Posterior vena cava (tissue), 2 donors: ENCODE measurements around the gene RIF1. TPM values are rescaled to one million over a fixed set of nuclear protein-coding genes. Genes with fewer than 3 reads are reported as not detected.

Source experiments
- DNase-seq: peaks from one replicate; pipeline ENCODE4 v3.0.0-alpha.2; 2020; ENCODE audit warnings: low spot score
- intact Hi-C, 2 donors: fragments of 100-400 bp; cut with DNase I; formaldehyde crosslinking; loops; one replicate each; pipeline versions ENCODE4 v1.14.1 to v1.14.2; 2022 to 2023
- microRNA-seq, 2 donors: library from miRNA; unstranded; fragments of <30 nt; microRNA quantifications; one replicate each; pipeline ENCODE4 v1.2.0, GENCODE V29; 2020 to 2021; ENCODE audit warnings: borderline microRNAs expressed in 2 of 2
- total RNA-seq, 2 donors: library from RNA; stranded (reverse); fragmentation: NEBNext Ultra II Directional; extraction: Animal tissue kit (Norgen Biotek cat#: 25700); gene quantifications; one replicate each; pipeline ENCODE4 v1.2.1, GENCODE V29; 2021
- donor health status: DM: yes; HTN: yes; CAD: no.
- donor health status: DM: yes; HTN: yes; CAD: no.

Gene RIF1
- total RNA-seq, 2 donors from 2014 or later: 31.0 to 40.4 TPM

DNA sequence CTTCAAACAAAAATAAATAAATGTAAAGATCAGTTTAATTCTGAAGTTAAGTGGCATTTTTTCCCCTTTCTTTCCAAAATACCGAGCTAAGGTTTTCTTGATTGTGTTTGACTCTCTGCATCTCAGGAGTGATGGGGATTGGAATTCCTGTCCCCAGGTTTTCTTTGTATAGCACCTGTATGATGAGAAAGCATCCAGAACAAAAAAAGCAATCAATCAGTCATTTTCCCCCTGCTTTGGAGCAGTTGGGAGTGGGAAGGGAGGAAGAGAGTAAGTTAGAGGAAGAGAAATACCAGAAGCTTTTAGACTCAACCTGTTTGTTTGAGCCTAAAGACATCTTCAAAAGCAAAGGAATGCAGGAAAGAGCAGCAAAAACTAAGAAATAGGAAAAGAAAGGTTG is 88.5 kb downstream of the RIF1 start:
- intact Hi-C loops: no loop called here
- no peak for DNase-seq

DNA sequence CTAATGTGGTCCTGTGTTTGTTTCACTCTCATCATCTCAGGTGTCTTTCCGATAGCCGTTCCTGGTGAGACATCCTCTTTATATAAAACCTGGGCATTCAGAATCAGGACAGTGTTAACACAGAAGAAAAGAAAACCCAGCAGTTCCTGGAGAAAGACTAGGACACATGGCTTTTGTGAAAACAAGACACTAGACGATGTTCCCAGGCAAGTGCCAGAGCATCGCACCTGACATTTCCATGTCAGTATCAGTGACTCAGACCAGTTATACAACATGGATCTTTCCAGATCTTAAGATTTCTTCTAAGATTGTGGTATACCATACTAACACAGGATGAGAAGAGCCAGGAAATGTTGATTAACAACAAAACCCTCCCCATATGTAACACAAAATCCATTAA is 96.5 kb downstream of the RIF1 start:
- DNase-seq: no peak
- intact Hi-C loops: no loop called here

DNA sequence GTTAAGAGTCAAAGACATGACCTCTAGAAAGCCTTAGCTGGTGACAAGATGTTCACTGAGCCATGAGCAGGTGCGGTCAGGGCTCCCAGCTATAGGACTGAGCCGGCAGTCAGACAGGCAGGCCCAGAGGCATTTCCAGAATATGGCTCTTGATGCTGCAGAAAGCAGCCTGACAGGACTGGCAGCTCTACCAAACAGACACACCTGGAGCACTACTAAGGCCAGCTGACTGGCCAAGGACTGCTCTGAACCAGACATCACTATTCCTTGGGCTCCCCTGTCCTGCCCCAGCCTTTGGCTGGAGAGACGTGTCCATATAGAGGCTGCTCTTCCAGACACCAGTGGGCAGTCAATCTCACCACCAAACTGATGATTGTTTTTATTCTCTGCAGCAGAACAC is 98.8 kb downstream of the RIF1 start:
- DNase-seq: no peak
- intact Hi-C loops: no loop called here

DNA sequence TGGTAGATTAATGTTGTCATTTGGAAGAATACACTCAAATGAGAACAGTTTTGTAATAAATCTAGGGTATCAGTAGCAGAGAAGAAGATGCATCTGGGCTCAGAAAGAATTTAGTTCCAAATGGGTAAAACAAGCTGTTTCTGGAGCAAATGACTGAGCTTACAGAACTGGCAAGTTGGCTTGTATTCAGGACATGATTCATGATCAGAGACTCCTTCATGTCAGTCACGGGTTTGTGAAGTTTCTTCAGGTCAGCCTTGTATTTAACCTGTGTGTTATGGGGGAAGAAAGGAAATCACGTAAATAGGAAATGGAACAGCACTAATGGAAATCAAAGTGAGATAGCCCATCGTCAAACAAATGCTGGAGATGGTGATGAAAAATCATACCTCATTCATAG is 109.1 kb downstream of the RIF1 start:
- intact Hi-C loops: no loop called here
- DNase-seq: no peak

DNA sequence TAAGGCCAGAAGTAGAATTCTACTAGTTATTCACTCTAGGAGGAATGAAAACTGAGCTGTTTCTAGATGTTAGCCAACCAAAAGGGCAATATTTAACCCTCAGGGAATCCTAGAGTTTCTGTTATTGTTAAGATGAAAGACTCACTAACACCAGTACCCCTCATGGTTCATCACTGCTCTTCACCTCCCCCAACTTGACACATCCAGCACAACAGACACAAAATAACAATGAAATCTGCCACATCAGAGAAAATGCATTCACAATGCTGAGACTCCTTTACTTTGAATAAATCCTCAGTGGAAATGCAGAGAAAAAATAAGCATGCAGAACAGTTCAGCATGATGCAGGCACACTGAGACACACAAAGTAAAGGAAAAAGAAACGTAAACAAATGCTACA is 111.3 kb downstream of the RIF1 start:
- intact Hi-C loops: no loop called here
- no peak for DNase-seq

DNA sequence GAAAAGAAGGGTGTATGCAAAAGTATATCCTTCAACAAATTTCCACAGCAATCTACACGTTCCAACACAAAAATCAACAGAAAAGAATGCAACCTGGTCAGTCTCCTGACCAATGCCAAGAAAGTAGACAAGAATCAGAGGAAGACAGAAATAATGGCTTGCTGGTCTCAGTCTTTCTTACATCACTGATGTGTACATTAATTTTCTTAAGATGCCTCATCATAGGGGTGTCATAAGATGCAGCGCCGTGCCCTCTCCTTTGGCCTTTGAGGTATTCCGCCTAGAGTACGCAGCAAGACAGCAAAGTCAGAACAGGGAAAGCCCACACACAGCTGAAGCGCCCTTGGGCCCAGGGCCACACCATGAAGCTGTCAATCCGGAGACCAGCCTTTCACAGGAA is 112.9 kb downstream of the RIF1 start:
- no peak for DNase-seq
- intact Hi-C loops: no loop called here

DNA sequence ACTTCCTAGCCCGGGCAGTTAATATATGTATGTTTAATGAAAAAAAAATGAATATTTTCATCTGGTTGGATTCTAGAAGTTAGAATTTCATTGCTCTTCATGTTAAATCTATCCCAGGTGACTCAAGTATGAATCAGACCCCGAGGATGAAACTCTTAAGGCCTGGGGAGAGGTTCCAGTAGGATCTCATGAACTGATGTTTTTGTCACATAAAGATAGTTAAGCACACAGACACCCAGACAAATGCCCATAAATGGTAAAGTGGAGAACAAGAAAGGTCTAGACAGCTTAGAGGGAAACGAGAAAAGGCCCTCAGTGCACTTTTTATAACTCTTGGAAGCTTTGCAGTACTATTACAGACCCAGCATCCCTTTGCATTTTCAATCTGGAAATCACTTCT is 114.1 kb downstream of the RIF1 start:
- intact Hi-C loops: no loop called here

DNA sequence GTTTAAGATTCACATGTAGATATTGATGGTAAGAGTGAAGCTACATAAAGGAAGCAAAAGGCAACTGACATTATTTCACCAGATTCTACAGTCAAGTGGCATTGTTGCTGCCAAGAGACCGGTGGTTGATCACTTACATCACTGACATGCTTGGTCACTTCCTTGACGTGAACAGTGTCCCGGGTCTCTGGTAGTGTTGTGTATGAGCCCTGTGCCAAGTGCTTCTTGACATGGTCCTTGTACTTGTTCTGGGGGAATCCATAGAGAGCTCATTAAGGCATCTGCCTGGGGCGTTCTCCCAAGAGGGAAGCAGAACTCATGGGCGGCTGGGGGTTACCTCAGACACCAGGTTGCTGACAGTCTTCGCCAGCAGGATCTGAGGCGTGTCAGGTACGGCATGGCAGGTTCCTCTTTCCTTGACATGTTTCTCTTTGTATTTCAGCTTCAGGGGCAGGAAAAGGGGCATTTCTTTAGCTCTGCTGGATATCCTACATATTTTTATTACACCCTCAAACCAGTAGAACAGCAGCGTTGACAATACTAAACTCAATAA is 116.2 kb downstream of the RIF1 start:
- intact Hi-C loops: no loop called here
- DNase-seq: no peak

More for the DNA sequence above, 114.1 kb downstream of the RIF1 start:
- DNase-seq: no peak

DNA sequence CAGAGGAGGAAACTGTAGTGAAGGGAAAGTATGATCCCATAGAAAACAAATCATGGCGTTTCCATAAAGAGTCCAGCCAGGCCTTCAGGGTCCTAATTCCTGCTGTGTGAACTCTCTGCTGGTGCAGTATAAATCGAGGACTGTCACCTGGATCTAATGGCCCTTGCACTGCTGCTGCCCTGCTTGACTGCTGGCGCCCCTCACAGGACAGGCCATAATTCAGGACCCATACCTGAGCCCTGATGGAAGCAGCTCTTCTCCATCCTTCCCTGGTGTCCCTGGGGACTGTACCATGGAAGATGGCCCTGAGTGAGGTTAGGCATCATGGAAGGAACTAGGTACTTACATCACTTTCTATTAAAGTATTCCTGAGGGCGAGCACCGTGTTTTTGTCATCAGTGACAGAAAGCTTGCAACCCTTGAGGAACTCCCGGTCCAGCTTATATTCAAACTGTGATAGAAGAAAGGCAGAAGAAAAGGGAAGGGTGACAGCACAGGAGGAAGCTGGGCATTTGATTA is 116.9 kb downstream of the RIF1 start:
- intact Hi-C loops: no loop called here
- no peak for DNase-seq

Small RNA genes lying within 50 kb of the gene (microRNA-seq; reads per million reads assigned to microRNA genes)
- gene MIR4773-1: 0 reads per million in 2 donors
- gene MIR4773-2: 0 reads per million in 2 donors

Other genes starting within 250 kb of the RIF1 start
- gene RBM43, start 148.0 kb upstream of the RIF1 start, total RNA-seq: 1 to 10 TPM; 5.0 to 8.5 TPM
- gene NMI, start 120.2 kb upstream of the RIF1 start, total RNA-seq: 10 to 100 TPM; 11.5 to 12.0 TPM
- gene TNFAIP6, start 52.3 kb upstream of the RIF1 start, total RNA-seq: 1 to 10 TPM; 2.4 to 4.4 TPM